Measurements from ENCODE around the gene CYS1. TPM values are rescaled to one million over a fixed set of nuclear protein-coding genes. Genes with fewer than 3 reads are reported as not detected.
A peak's percentile ranks its signal among the peaks of the same experiment; 100 is the strongest.
"Not testable (repeated sequence)": the region's sequence is repeated elsewhere in the genome, so short reads cannot be mapped to it uniquely, and the experiment has no call there.

CYS1 gene
- total RNA-seq, 1 experiment from 2014 or later = not detected

GRCh38 chr2:10094271-10094814 lies 14.1 kb upstream of the CYS1 start:
- no peak for DNase-seq (ENCODE audit: low read depth)

- not testable (repeated sequence) for DNase-seq (ENCODE audit: low read depth)
Measured at GRCh38 chr2:10091889-10092244, 11.7 kb upstream of the CYS1 start.

GRCh38 chr2:10091182-10091888 lies 11.1 kb upstream of the CYS1 start:
- no peak for DNase-seq (ENCODE audit: low read depth)

DNA sequence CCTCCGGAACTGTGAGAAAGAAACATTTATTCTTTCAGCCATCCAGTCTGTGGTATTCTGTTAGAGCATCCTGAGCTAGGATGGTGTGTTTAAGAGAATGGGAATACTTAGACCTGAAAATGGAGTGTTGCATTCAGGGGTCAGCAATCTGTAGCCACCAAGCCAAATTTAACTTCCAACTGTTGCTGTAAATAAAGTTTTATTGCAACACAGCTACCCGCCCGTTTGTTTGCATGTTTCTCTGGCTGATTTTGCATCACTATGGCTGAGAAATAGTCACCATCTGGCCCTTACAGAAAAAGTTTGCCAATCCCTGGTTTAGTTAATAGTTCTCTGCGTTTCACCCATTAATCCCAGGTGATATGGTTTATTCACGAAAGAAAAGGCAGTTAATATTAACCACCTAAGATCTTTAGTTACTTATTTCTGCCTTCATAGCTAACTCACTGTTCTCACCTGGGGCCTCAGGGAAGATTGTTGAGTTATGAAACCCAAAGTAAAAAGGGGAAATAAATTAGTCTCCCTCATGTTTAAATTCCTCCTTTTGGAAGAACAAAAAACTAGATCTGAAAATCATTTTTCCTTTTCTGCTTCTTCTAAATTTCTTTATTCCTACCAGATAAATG lies 9.5 kb upstream of the CYS1 start:
- DNase-seq (ENCODE audit: low read depth) = no peak

- DNase-seq (ENCODE audit: low read depth) = no peak
Measured at GRCh38 chr2:10087360-10087759, 7.1 kb upstream of the CYS1 start.

DNA sequence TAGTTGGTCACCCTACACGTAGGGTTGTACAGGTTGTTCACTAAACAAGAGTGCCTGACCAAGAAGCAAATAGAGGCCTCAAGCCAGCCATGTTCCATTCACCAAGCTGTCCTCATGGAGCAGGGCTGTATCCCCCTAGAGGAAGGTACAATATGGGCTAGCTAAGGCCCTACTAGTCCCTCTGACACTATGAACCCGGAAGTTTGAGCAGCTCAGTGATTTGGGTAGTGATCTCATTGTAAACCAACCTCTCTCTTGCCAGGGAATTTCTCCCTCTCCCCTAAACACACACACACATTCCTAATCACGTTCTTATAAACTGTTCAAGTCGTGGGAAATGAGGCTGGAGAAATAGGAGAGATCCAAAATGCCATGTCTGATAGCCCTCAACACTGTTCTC lies 6.7 kb upstream of the CYS1 start:
- DNase-seq (ENCODE audit: low read depth) = no peak

DNA sequence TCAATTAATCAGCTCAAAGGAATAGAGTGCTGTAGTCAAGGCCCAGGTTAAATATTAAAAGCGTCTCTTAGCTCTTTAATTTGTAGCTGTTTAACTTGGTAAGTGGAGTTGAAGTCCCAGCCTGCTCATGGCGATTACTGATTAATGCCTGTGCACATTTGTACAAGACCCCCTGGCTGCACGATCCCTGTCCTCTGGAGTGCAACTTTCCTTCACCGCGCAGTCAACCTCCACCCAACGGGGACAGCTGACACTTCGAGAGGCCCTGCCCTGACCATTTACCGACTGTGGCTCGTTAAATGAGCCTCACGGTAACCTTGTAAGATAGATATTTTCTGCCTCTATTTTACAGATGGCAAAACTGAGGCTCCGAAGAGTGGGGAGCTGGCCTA lies 5.5 kb upstream of the CYS1 start:
- no peak for DNase-seq (ENCODE audit: low read depth)

DNA sequence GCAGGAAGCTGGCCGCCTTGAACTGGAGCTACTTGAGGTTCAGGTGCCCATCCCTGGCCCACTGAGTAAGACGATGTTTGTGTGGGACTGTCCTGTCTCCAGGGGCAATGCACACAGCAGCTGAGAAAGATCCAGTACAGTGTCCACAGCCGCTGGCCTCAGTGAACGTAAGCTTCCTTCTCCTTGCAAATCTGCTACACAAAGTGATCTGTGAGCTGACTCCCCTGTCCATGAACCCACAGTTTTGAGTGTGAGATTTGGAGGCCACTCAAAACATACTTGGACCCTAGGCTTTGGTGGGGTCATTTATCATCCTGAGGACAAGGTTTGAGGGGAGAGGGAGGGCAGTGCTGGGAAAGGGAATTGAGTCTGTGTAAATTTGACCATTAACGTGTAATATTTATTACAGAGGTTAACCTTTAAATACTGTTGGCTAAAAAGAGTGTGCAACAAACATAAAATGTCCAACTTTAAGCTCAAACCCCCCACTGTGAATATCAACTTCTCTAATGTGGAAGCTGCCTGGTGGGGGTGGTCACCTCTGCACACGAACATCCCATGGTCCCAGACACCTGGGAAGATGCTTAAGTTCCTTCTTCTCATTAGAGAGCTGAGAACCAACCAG lies 4.9 kb upstream of the CYS1 start:
- no peak for DNase-seq (ENCODE audit: low read depth)

DNA sequence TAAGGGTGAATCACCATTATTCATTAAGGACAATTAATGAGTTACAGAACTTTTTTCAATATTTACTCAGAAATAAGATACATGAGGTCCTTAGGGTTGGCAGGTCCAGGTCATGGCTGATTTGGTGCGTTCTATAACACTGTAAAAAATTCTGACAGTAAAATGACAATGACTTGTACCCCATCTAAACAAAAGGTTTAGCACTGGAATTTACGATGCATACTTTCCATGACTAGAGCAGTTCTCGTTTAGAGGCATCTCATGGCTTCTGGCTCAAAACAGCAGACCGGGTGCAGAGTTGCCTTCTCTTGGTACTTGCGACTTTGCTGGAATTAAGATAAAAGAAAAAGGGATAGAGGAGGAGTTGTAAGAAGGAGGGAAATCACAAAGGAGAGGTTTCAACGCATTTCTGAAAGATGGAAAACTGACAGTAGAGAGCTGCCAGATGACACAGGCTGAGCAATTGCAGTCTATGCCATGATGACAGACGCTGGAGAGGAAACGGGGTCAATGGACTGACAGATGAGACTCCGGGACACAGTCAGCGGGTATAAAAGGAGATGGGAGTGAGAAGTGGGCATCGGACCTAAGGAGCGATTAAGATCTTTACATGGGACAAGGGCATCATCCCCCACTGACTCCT lies 4.1 kb upstream of the CYS1 start:
- DNase-seq (ENCODE audit: low read depth) = no peak

GRCh38 chr2:10083692-10084211 lies 3.5 kb upstream of the CYS1 start:
- DNase-seq (ENCODE audit: low read depth) = no peak

DNA sequence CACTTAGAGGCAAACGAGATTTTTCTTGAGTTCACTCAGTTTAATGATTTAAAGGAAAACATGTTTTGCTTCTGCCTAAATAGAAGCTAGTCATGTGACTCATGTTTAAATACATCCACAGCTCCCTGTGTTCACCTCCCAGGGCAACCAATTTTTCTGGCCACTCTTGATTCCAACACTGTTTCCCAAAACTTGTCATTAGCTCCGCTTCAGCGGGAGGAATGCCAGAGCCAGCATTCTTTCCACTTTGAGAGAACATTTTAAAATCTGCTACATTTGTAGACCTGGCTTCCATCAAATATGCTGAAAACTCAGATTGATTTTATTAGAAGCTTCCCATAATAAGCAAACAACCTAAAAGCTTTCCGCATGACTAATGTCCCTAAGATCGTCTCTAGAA lies 2.8 kb upstream of the CYS1 start:
- no peak for DNase-seq (ENCODE audit: low read depth)

DNA sequence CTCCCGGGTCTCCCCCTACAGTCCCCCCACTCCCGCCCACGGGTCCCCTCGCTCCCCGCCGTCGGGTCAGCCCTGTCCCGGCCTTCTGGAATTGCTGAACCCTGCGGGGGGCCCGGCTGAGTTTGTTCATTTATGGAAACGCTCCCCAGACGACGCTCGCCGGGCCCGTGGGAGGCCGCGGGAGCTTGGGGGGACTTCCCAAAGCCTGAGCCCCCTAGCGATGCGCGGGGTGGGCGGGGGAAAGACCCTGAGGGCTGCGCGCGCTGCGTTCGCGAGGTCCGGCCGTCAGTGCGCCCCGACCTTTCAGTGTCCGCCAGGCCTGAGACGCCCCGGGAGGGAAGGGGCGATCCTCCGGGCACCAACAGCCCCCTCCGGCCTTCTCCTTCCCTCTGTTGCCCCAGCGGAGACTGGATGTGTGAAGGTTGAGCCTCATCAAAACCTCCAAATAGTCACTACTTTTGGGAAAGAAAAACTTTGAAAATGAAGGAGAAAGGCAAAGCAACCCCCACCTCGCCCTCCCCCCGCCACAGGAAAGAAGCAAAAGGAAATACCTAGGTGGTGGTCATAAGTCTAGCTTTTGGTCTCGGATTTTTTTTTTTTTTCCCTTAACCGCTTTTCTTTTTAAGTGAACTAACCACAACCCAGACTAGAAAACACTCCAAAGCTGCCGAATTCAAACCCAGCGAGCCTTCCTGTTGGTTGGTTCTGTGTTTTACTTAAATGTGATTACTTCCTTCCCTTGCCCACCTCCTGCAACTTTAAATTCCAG lies 509 bp upstream of the CYS1 start:
- no peak for DNase-seq (ENCODE audit: low read depth)

- peak; percentile 21 for DNase-seq (ENCODE audit: low read depth)
Measured at GRCh38 chr2:10079266-10079869, 843 bp downstream of the CYS1 start.

DNA sequence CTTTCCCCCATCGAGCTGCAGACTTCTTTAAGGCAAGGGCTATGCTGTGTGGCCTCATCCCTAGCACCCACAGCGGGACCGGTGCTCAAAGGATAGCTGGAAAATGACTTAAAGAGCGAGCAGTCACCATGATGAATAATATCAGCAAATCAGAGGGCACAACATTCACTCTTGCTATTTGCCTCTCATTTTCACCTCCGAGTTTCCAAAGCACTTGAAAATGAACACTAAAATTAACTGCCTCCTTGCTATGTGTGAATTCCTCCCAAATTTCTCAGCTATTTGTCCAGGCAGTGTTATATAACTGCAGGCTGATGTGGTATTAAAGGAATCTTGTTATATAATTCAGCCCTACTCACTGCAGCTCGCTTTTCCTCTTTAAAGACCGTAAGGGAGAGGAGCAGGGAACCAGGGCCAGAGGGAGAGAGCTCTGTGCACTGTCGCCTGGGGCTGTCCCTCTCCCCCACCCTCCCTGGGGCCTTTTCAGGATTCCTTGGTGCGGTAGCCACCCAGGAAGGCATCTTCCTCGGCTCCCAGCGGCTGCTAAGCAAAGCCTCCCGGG lies 1.4 kb downstream of the CYS1 start:
- no peak for DNase-seq (ENCODE audit: low read depth)

GRCh38 chr2:10078001-10078400 lies 2.2 kb downstream of the CYS1 start:
- DNase-seq (ENCODE audit: low read depth) = no peak

DNA sequence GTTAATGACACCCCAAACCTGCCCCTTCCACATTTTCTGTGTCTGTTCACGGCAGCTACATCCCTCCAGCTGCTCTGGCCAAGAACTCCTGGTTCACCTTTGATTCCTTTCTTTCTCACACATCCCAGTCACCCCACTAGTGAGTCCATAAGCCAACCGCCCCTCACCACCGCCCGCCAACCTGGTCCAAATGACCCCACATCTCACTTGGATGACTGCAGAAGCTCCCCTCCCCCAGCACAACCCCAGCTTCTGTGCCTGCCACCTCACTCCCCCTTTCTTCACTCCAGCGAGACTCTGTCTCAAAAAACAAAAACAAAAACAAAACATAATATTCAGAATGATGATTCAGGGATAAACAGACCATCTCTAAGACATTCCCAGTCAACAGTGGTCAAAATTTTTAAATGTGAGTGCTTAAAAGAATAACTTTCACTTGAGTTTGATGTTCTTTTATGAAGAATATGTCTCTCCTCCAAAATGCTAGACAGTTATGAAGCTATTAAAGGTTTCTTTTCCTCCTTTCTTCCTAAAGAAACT lies 3.2 kb downstream of the CYS1 start:
- no peak for DNase-seq (ENCODE audit: low read depth)

DNA sequence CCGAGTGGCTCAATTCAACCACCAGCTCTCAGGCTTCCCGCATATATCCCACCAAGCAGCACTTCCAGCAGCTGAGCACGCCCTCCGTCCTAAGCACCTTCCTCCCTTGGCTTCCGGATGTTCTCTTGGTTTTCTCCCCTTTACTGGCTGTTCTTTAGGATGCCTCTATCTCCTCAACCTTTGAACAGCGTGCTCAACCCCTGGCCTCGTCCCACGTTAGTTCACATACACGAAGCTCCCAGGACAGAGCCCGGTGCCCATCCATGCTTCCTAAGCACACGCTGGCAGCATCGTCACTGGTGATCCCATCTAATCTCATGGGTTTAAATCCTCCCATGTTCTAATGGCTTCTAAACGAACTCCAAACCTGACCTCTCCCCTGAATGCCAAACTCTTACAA lies 3.7 kb downstream of the CYS1 start:
- DNase-seq (ENCODE audit: low read depth) = no peak

- DNase-seq (ENCODE audit: low read depth) = no peak
Measured at GRCh38 chr2:10075571-10076209, 4.5 kb downstream of the CYS1 start.

GRCh38 chr2:10075101-10075500 lies 5.1 kb downstream of the CYS1 start:
- no peak for DNase-seq (ENCODE audit: low read depth)

GRCh38 chr2:10073706-10074105 lies 6.5 kb downstream of the CYS1 start:
- DNase-seq (ENCODE audit: low read depth) = no peak

Measured in LHCN-M2 (cell line).